Stimulated activated CD4-positive, alpha-beta T cell treated with anti-CD3 and anti-CD28 coated beads, Interleukin-2, amount 100 ng/mL, for 24 hours (primary cell): ENCODE data around the gene LAMB1.
"Not testable (repeated sequence)": the region's sequence is repeated elsewhere in the genome, so short reads cannot be mapped to it uniquely, and the experiment has no call there.

Experiments used
- DNase-seq, 2 donors: peaks; one replicate each; pipeline ENCODE4 v3.0.0-alpha.2; 2020

The LAMB1 gene

DNA sequence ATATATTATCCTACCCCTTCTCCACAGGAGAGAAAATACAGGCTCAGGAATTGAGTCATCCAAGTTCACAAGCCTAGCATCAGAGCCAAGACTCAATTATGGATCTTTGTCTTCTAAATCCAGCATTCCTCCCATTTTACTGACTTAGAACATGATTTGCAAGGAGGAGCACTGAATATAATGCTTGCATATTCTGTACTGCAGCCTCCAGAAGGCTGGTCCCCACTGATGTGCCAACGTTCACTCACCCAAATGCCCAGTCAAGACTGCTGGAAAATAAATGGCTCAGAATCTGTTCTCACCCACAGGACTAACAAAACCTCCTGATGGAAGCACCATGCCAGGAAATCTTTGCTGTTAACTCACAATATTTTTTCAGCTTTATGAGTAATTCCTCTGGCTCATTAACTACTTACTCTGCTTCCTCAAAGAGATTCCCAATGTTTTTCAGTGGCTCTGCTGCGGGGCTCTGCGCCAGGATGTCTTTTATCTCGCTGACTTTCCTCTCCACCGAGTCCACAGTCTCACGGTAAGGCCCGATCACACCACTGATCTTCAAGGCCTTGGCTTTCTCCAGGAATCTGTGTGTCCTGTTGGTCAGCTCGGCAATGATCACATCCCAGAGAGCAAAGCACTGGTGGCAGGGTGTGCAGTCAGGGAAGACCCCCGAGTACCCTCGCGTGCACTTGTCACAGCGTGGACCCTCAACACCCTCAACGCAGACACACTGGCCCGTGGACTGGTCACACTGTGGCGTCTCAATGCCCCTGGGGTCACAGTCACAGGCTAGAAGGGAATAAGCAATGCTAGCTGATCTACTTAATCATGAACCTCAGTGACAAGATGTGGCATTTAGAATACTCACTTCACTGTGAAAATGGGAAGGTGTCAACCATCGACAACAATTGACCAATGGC is 63.1 kb downstream of the LAMB1 start:
- DNase-seq, result no peak

DNA sequence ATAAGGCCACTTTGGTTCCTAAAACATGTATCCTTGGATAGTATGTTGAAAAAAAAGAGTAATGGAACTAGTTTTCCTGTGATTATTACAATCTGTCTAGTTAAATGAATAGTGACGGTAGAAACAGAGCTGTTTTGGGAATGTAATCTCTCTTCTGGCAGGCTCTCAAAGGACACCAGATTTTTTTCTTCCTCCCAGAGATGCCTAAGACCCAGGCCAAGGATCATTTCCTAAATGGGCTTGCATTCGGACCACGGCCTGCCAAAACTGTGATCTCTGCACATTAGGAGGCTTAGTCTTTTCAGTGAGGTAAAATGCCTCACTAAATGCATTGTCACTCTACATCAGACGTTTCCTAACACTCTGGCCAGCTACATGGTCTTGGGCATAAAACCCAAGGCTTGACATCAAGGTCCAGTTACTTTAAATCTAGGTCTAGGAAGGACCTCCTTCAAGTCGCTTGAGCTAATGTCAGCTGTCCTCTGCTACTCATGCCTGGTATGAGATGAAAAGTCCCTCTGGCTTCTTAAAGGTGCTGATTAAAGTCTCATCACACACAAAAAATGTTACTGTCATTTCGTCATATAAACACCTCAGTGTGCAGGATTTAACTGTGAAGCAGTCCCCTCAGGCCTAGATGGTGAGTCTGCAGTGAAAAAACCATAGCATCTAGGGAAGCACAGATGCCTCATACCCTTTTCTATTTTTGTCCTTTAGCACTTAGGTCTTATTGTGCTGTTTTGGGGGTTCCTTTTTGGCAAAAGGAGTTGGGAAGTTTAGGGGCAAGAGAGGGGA is 64.3 kb downstream of the LAMB1 start:
- DNase-seq, result no peak

DNA sequence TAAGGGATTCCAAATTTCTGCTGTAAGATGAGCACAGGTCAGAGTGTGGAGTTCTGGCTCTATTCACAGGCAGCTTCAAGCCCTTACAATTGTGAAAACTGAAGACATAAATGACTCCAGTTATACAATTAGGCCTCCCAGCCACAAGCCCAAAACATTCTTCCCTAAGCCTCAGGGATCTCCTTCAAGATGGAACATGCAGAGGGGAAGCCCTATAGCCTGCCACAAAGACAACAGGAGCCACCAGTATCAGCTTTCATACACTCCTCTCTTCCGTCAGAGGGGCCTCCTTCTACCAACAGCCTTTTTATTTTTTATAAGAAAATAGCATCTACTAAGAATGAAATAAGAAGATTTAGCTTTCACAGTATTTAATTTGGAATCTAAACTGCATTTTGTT is 65.4 kb downstream of the LAMB1 start:
- no peak for DNase-seq

DNA sequence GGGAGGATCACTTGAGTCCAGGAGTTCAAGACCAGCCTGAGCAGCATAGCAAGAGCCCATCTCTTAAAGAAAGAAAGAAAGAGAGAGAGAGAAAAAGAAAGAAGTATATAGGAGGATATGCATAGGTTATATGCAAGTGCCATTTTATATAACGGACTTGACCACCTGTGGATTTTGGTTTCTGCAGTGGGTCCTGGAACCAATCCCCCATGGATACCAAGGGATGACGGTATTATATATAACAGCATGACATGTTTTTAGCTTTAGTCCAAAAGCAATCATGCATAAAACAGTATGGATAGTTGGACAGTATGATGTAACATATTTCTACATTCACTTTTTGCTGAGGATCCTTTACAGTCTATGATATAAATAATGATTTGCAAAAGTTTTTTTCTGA is 66.6 kb downstream of the LAMB1 start:
- DNase-seq, result no peak

DNA sequence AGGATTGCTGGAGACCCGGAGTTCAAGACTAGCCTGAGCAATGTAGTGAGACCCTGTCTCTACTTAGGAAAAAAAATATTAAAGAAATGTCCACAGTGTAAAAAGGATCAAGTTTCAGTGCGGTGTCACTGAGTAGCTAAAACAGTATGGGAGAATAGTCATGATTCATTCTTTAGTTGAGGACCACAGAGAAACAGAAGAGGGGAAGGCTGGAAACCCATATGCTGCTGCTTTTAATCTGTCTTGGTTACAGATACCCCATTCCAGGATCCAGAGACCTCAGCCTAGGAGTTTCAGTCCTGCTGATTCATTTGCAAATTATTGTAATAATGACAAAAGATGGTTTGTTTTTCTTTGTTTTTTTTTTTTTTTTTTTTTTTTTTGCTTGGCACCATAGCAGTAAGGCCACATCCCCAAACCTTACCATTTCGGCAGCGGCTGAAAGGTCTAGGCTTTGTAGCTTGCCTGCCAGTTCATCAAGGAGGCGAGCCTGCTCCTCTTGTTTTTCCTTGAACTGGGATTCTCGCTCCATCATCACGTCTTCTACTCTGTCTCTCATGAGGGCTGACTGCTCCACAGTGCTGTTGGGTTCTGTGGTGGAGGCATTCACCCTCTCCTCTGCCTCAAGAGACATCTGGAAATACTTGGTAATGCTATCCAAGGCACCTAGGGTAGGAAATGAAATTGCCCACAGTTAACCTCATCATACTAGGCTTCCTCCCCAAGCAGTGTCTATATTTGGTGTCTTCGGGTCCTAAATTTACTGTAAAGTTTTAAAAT is 67.8 kb downstream of the LAMB1 start:
- DNase-seq, result no peak

DNA sequence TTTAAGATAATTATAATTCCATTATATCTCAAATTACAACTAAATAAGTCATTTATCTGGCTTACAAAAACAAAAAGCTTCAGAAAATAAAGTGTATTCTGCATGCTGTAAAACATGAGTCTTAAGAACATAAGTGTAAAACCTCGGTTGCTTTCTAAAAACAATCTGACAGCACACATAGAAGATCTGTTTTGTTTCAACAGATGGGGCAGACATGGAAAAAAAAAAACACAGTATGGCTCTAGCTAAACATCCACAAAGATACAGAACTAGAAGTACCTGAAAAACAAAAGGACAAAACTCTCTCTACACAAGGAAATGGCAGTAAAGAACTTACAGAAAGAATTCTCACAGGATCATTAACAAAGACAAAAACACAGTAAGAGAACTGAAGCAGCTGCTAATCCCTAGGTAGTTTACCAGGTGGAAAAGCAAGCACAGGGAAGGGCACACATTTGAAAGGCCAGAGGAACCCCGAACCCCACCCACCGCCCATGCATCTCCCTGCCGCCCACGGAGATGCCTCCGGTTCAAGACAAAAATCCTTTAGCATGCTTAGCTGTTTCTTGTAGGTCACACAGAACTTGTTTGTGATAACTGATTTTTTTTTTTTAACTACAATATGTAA is 69.5 kb downstream of the LAMB1 start:
- no peak for DNase-seq

DNA sequence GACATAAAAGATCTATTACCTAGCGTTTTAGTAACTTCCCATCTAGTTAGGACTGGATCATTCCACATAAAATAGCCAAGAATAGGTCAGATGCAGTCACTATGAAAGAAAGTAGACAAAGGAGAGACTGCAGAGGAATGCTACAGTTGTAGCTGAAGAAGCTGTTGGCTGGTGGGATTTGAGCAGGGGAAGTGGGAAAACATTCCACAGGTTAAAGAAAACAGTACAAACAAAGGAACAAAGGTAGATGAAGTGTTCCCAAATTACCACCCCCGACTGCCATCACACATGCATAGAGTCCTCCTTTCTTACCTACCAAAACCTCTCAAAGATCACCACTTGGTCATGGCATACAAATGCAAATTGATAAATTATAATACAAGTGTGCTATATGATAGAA is 70.2 kb downstream of the LAMB1 start:
- DNase-seq, result no peak

DNA sequence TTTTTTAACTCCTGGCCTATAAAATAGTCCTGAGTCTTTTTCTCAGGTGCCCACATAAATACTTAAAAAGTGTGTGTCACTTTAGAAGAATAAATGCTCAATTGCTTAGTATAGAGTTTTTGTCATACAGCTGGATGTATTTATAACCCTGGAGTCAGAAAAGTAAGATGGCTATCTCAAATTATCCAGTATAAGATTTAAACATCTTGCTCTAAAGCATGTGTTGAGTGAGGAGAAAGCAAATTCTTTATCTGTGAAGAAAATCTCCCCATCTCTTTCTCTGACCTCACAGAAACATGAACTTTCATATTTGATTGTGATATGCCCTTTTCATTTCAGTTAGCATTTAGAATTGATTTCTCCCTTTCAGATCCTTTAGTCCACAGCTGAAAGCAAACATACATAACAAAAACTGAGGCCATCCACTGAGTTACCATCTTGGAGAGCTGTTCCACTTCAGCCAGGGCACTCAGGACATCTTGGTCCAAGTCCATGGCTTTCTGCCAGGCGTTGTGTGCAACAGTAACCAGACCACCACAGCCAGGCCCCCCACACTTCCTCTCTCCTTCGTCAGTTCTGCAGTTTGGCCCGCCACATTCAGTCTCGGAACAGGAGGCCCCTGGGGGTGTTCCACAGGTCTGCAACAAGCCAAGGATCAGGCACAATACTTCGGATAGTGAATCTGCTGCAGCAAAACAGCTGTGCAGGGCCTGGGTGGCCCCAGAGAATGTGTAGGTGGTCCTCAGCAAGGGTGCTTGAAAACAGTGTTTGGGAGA is 71.0 kb downstream of the LAMB1 start:
- no peak for DNase-seq

DNA sequence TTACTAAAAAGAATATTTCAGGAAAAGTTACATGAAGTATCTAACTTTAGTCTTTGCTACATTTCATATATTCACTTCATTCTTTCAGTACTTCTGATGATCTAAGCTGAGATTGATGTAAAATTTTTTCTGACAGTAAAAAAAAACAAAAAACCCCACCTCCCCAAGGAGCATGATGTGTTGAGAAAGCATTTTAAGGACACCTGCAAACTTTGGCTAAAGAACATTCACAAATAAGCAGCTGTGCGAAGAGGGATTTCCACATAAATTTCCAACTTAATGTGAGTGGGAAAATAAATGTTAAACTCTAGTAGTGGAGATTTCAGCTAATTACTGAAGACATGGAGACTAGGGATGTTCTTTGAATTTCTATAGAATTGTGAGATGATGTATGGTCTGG is 76.5 kb downstream of the LAMB1 start:
- DNase-seq, result no peak

DNA sequence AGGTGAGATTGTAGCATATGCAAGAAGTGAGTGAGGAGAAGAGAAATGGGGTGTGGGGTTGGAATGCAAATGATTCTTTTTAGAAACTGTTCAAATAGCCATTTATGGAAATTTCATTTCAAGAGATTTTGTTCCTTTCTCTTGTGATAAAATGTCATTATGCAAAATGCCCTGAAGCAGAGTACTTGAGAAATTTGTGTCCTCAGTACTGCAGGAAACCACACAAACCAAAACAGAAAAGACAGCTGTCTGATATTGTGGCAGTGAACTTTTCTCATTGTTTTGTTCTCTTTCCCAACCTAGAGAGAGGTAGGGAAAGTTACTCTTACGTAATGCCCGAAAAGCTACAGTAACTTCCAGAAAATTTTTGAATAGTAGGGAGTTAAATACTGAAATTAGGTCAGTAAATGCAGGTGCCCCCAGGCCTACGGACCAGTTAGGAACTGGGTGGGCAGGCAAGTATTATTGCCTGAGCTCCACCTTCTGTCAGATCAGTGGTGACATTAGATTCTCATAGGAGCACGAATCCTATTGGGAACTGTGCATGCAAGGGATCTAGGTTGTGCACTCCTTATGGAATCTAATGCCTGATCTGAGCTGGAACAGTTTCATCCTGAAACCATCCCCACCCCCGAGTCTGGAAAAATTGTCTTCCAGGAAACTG is 78.0 kb downstream of the LAMB1 start:
- DNase-seq, result no peak

DNA sequence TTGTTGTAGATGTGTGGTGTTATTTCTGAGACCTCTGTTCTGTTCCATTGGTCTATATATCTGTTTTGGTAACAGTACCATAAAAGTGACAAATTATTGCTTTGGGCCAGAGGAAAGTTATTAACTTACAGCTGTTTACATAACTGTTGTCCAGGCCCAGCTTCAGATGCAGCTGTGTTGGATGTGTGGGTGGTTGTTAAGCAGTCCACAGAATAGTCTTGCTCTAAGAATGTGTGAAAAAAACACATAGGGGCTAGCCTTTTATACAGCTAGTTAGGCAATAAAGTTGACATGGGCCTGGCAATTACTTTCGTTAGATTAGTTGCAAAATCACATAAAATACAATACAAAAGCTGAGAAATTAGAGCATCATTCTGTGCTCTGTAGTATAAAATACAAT is 80.1 kb downstream of the LAMB1 start:
- DNase-seq, result no peak

DNA sequence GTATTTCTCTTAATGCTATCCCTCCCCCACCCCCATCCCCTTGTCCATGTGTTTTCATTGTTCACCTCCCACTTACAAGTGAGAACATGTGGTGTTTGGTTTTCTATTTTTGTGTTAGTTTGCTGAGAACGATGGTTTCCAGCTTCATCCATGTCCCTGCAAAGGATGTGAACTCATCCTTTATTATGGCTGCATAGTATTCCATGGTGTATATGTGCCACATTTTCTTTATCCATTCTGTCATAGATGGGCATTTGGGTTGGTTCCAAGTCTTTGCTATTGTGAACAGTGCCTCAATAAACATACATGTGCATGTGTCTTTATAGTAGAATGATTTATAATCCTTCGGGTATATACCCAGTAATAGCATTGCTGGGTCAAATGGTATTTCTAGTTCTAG is 81.1 kb downstream of the LAMB1 start:
- DNase-seq, result not testable (repeated sequence)

DNA sequence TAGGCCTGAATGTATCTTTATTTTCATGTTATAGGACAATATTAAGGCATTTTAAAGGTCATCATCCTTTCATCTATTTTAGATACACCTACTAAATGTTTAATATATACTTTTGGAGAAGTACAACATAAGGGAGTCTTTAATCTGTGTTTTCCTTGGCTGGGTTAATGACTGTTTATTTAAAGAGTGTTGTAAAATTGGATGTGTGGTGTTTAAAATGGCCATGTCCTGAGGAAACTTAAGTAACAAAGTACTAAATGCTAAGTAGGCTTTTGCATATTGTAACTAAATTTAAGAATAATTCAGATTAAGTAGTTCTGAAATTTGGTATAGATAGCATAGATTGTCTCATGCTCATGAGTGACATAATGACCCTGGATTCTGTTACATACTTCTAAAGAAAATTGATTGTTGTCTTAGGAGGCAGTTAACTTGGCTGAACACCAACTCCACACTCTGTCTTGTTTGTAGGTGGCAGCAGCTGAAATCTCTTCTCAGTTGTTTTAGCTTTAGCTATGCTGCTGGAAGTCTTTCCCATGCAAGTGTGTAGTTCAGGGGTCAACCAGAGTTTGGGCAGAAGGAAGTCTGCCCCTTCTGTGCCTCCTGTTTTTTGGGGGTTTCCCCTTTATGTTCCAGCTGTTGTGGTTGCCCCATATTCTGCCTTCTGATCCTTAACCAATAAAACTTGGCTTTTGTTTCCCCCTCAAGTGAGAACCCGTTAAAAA is 82.8 kb downstream of the LAMB1 start:
- DNase-seq, result no peak

DNA sequence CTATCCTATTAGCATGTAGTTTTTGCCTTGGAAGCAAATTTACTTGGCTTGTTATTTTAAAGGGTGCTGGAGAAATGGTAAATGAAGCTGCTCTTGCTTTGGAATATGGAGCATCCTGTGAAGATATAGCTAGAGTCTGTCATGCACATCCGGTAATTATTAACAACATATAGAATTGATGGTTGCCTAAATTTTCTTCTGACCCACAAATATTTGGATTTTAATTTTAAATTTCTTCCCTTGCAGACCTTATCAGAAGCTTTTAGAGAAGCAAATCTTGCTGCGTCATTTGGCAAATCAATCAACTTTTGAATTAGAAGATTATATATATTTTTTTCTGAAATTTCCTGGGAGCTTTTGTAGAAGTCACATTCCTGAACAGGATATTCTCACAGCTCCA is 84.0 kb downstream of the LAMB1 start:
- DNase-seq, result no peak

DNA sequence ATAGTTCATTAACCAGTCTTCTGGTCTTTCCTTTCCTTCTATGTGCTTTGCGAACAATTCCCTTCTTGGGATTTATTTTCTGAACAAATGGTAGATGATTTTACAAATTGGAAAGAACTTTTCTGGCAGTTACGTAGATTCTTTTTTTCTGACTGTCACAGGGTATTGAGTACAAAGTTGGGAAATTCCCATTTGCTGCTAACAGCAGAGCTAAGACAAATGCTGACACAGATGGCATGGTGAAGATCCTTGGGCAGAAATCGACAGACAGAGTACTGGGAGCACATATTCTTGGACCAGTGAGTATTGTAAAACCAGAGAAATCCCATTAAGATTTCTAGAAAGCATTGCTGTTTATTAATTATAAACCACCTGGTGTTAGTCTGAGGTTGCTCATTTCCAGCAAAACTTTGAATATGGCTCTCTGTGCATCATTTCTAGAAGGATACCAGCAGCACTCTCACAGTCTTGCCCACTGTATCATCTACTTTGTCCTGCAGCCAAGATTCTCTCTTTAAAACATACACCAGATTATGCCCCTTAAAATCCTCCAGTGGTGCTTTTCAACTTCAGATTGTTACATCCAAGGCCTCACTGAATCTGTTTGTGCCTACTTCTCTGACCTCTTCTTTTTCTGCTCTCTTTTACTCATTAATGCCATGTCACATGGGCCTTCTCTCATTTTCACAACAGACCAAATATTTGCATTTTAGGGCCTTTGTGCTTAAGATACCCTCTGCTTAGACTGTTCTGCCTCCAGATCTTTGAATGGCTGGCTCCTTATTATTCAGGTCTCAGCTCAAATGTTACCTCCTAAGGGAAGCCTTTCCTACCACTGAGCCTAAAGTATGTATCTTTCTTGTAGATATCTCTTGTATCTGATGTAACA is 85.0 kb downstream of the LAMB1 start:
- DNase-seq, result no peak

DNA sequence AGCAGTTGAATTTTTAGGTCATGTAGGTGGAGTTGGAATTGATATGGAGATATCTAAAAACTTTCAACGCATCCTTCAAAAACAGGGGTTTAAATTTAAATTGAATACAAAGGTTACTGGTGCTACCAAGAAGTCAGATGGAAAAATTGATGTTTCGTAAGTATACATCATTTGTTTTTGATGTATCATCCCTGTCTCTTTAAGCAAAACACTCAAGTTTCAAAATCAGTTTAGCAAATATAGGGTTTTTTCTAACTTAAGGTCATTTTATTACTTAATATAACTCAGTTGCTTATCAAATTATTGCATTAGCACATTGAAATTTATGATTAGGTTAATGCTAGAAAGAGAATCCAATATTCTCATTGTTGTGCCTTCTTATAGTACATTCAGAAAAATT is 87.4 kb downstream of the LAMB1 start:
- no peak for DNase-seq

DNA sequence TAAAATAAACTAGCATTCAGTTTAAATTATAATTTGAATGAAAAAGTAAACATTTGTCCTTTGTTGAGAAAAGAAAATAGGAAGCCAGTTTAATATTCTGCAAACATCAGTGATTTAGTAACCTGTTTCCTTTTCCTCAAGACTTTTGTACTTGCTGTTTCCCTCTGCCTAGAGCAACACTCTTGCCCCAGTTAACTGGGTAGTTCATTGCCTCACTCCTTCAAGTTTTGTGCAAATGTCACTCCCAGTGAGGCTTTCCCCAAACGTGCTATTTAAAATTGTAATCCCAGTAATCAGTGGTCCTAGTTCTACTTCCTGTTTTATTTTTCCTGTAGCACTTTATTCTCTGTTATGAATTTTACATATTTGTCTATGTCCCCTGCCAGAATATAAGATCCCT is 88.1 kb downstream of the LAMB1 start:
- DNase-seq, result no peak

DNA sequence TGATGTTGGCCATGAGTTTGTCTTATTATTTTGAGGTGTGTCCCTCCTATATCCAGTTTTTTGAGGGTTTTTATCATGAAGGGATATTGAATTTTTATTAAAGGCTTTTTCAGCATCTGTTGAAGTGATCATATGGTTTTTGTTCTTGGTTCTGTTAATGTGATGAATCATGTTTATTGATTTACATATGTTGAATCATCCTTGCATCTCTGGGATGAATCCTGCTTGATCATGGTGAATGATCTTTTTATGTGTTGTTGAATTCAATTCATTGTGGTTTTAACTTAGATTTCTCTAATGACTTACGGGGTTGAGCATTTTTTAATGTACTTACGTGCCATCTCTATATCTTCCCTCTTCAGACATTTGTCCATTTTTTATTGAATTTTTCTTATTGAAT is 89.1 kb downstream of the LAMB1 start:
- no peak for DNase-seq

DNA sequence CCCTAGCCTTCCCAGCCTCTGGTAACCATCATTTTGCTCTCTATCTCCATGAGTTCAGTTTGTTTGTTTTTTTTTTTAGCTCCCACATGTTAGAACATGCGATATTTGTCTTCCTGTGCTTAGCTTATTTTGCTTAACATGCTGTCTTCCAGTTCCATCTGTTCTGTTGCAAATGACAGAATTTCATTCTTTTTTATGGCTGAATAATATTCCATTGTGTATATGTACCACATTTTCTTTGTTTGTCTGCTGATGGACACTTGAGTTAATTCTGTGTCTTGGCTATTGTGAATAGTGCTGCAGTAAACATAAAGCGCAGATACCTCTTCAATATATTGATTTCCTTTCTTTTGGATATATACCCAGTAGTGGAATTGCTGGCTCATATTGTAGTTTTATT is 91.0 kb downstream of the LAMB1 start:
- DNase-seq, result no peak

DNA sequence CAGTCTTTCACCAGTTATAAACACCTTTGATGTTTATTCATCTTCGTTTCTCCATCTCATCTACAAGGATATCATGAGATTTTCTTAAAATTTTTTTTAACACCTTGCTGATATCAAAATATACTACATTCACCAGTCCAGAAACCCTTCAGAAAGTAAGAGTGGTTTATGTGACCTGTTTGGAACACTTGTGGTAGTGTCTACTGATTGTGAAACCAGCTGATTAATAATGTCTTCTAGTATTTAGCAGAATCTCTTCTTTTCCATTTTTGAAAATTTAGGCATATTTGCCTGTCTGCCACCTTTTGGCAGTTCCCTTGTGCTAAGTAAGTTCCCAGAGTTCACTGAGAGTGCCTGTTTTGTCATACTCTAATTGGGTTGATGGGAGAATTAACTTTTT is 93.5 kb downstream of the LAMB1 start:
- DNase-seq, result no peak
